Vagina (tissue), 2 donors: ENCODE data around the gene NUDT6. TPM values are rescaled to one million over a fixed set of nuclear protein-coding genes. Genes with fewer than 3 reads are reported as not detected.
A peak's percentile ranks its signal among the peaks of the same experiment; 100 is the strongest.

Experiments used
- DNase-seq, 2 donors: peaks; one replicate each; pipeline ENCODE4 v3.0.0-alpha.2; 2017; ENCODE audit errors: extremely low spot score in 2 of 2
- H3K27ac ChIP-seq: fragments of 200-600 bp; sonication (generic); one replicate; pipeline ENCODE4 v1.5.1; 2019
- H3K27me3 ChIP-seq: fragments of 200-600 bp; sonication (generic); one replicate; pipeline ENCODE4 v1.5.1; 2019
- H3K36me3 ChIP-seq, 2 donors: fragments of 200-600 bp; sonication (generic); one replicate each; pipeline ENCODE4 v1.5.1; 2017 to 2019
- H3K4me1 ChIP-seq: fragments of 200-600 bp; sonication (generic); one replicate; pipeline ENCODE4 v1.5.1; 2019
- H3K4me3 ChIP-seq, 2 donors: fragments of 200-600 bp; sonication (generic); 1 replicate in 1 of 2; 2 replicates in 1 of 2; pipeline ENCODE4 v1.5.1; 2016 to 2019
- H3K9me3 ChIP-seq: fragments of 200-600 bp; sonication (generic); one replicate; pipeline ENCODE4 v1.5.1; 2019
- POLR2A ChIP-seq, 2 donors: fragments of 450-650 bp; IDR thresholded peaks; one replicate each; pipeline ENCODE4 v1.6.1; 2017; ENCODE audit warnings: antibody characterized with exemption in 2 of 2, mild to moderate bottlenecking in 2 of 2, moderate library complexity in 2 of 2
- POLR2AphosphoS5 ChIP-seq, 2 donors: sonication (generic); formaldehyde crosslinking; IDR thresholded peaks; one replicate each; pipeline ENCODE4 v1.9.0; 2017; ENCODE audit warnings: antibody characterized with exemption in 2 of 2, mild to moderate bottlenecking in 2 of 2, low read depth in 1 of 2; ENCODE audit not compliant: insufficient read depth in 1 of 2
- intact Hi-C: fragments of 100-400 bp; cut with DNase I; formaldehyde crosslinking; loops from one replicate; pipeline ENCODE4 v1.15.1; 2023
- total RNA-seq: library from RNA; depleted of rRNA; stranded (reverse); fragments of >200 nt; gene quantifications from one replicate; pipeline ENCODE4 v1.2.3, GENCODE V29; 2016
- TF ChIP-seq, protein P1 (sequence below), 3 experiments: fragments of 450-650 bp in 2 of 3; fragments of 200-600 bp in 1 of 3; sonication (generic) in 1 of 3; IDR thresholded peaks; one replicate each; pipeline ENCODE4 v1.5.1; 2017 to 2019; ENCODE audit warnings: antibody characterized with exemption in 3 of 3, mild to moderate bottlenecking in 2 of 3, moderate library complexity in 2 of 3

NUDT6 gene, protein sequence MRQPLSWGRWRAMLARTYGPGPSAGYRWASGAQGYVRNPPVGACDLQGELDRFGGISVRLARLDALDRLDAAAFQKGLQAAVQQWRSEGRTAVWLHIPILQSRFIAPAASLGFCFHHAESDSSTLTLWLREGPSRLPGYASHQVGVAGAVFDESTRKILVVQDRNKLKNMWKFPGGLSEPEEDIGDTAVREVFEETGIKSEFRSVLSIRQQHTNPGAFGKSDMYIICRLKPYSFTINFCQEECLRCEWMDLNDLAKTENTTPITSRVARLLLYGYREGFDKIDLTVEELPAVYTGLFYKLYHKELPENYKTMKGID
- total RNA-seq, result 3.2 TPM

DNA sequence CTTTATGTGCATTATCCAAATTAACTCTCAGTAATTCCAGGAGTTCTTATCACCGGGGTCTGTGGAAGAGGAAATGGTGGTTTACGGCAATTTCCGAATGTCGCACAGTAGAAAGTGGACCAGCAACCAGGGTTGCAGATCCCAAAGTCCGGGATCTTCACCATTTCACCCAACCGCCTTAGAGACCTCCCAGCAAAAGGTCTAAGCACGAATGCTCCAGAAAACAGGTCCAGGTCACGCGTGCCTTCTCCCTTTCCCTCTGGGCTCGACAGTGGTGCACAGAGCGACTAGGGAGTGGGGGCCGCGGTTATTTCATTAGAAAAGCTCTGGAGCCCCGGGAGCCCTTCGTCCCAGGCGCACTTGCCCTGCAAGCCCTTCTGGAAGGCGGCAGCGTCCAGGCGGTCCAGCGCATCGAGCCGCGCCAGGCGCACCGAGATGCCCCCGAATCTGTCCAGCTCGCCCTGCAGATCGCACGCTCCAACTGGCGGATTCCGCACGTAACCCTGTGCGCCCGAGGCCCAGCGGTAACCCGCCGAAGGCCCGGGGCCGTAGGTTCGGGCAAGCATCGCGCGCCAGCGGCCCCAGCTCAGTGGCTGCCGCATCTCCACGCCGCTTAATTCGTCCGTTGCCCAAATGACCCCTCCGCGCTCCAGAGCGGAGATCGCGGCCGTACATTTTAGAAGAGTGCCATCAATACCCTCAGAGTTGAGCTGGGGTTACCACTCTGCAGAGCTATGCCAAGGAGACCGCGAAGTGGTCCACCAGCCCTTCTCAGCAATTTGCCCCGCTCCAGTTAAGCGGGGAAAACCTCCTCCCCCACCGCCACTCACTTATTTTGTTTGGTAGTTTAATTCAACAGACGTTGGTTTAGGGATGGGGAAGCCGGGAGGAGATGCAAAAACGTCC is at the start of gene NUDT6:
TSS of gene NUDT6 (minus strand) at position 627 of the 906 bp plus-strand sequence. CDS start at position 602, 25 bp downstream.
- no peaks in the 10 kb centered on the region for H3K36me3 ChIP-seq
- H3K27ac ChIP-seq, result peak within 1 kb of the TSS; percentile 82
- no peaks in the 10 kb centered on the region for H3K9me3 ChIP-seq
- H3K27me3 ChIP-seq, result no peaks in the 10 kb centered on the region
- peaks cover 24% of the 10 kb centered on the region for H3K4me1 ChIP-seq
- no peak for DNase-seq
- intact Hi-C loops, result loop anchor here (5.0 to 10.0 kb wide), 2 partner anchors 95 to 187 kb away; partner anchors contain the start of genes BBS12 and FGF2
- peak within 1 kb of the TSS; percentile 74 to 83 for H3K4me3 ChIP-seq
- TF ChIP-seq POLR2A (IDR thresholded peaks at IDR 0.05), result no peak
- peak in 1 of 2 donors; percentile 64 for TF ChIP-seq POLR2AphosphoS5 (IDR thresholded peaks at IDR 0.05; ENCODE audit: insufficient read depth in 1 of 2, low read depth in 1 of 2)

DNA sequence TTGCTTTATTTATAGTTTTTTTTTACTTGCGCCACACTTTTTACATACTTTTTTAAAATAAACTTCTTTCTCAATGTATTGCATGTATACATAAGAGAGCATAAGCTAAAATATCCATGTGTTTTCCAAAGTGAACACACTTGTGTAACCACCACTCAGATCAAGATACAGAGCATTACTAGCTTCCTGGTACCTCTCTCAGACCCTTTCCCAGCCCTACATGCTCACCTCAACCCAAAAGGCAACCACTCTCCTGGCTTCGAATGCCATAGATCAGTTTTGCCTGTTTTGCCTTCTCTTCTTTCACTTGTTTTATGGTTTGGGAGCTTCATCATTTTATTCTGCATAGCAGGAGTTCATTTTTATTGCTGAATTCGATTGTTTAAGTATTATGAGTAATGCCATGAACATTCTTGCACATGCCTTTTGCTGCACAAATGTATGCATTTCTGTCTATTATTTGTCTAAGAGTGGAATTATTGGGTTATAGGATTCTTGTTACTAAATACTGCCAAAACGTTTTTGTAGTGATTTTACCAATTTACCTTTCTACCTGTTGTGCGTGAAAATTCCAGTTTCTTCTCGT is 45.9 kb upstream of the NUDT6 start:
- no peak for DNase-seq
- intact Hi-C loops, result no loop called here

DNA sequence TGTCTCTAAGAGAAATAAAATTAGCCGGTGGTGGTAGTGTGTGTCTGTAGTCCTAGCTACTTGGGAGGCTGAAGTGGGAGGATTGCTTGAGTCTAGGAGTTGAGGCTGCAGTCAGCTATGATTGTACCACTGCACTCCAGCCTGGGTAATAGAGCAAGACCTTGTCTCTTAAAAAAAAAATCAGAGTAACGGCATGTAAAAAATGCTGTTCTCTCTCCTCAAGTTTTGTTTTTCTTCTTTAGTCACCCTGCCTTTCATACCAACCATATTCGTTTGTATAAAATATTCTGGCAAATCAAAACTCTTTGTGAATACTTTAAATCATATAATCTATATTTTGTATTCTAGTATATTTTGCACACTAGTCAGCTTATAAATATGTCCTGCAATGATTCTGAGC is 44.8 kb upstream of the NUDT6 start:
- no peak for DNase-seq
- Histone ChIP-seq H3K9me3 (no peaks in the 10 kb centered on the region), H3K36me3 (no peaks in the 10 kb centered on the region), H3K27me3 (no peaks in the 10 kb centered on the region), H3K4me1 (no peaks in the 10 kb centered on the region), H3K4me3 (no peak overlapping the region), H3K27ac (no peak overlapping the region)
- TF ChIP-seq, protein P1, sequence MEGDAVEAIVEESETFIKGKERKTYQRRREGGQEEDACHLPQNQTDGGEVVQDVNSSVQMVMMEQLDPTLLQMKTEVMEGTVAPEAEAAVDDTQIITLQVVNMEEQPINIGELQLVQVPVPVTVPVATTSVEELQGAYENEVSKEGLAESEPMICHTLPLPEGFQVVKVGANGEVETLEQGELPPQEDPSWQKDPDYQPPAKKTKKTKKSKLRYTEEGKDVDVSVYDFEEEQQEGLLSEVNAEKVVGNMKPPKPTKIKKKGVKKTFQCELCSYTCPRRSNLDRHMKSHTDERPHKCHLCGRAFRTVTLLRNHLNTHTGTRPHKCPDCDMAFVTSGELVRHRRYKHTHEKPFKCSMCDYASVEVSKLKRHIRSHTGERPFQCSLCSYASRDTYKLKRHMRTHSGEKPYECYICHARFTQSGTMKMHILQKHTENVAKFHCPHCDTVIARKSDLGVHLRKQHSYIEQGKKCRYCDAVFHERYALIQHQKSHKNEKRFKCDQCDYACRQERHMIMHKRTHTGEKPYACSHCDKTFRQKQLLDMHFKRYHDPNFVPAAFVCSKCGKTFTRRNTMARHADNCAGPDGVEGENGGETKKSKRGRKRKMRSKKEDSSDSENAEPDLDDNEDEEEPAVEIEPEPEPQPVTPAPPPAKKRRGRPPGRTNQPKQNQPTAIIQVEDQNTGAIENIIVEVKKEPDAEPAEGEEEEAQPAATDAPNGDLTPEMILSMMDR (IDR thresholded peaks at IDR 0.05), result no peak
- no peak for TF ChIP-seq POLR2A (IDR thresholded peaks at IDR 0.05)
- no peak for TF ChIP-seq POLR2AphosphoS5 (IDR thresholded peaks at IDR 0.05; ENCODE audit: insufficient read depth in 1 of 2, low read depth in 1 of 2)
- intact Hi-C loops, result no loop called here

More for the DNA sequence above, 45.9 kb upstream of the NUDT6 start:
- TF ChIP-seq, protein P1 (IDR thresholded peaks at IDR 0.05), result no peak
- TF ChIP-seq POLR2A (IDR thresholded peaks at IDR 0.05), result no peak
- Histone ChIP-seq H3K4me1 (no peaks in the 10 kb centered on the region), H3K36me3 (no peaks in the 10 kb centered on the region), H3K27me3 (no peaks in the 10 kb centered on the region), H3K9me3 (no peaks in the 10 kb centered on the region), H3K27ac (no peak overlapping the region), H3K4me3 (no peak overlapping the region)

DNA sequence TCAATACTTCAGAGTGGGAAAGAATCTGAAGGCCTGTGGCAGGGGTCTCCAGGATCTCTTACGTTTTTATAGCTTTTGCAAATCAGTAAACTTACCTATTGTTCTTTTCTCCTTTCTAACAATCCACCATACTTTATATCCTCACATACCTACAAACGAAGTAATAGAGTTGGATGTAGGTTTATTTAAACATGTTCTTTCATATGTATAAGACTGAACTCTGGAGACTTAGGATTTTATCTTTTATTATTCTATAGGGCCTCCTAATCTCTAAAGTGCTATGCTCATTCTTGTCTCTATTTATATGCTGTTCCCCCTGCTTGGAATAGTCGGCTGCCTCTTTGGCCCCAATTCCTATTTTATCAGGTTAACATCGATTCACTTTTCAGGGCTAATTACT is 43.8 kb upstream of the NUDT6 start:
- intact Hi-C loops, result no loop called here
- Histone ChIP-seq H3K4me3 (no peak overlapping the region), H3K9me3 (no peaks in the 10 kb centered on the region), H3K36me3 (no peaks in the 10 kb centered on the region), H3K27ac (no peak overlapping the region), H3K4me1 (no peaks in the 10 kb centered on the region), H3K27me3 (no peaks in the 10 kb centered on the region)
- TF ChIP-seq POLR2A (IDR thresholded peaks at IDR 0.05) (no peak), POLR2AphosphoS5 (IDR thresholded peaks at IDR 0.05; ENCODE audit: insufficient read depth in 1 of 2, low read depth in 1 of 2) (no peak)
- TF ChIP-seq, protein P1 (IDR thresholded peaks at IDR 0.05), result no peak
- DNase-seq, result no peak

DNA sequence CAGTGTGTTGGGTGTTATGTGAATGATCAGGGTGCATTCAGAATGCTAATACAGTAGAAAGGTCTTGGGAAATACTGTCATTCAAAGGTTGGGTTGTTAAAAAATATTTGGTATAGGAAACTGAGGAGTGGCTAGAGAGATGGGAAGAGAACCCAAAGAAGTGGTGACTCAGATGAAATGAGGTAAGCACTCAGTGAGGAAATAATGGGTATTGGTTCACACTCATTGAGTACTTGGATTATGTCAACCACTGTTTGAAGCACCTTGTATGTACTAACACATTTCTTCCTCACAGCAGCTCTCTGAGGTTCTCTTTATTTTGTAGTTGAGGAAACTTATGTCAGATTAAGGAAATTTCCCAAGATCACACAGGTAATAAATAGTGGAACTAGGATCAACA is 40.8 kb upstream of the NUDT6 start:
- Histone ChIP-seq H3K27me3 (no peaks in the 10 kb centered on the region), H3K36me3 (no peaks in the 10 kb centered on the region), H3K4me3 (no peak overlapping the region), H3K27ac (no peak overlapping the region), H3K9me3 (no peaks in the 10 kb centered on the region), H3K4me1 (peaks cover 6% of the 10 kb centered on the region)
- intact Hi-C loops, result no loop called here
- no peak for TF ChIP-seq POLR2AphosphoS5 (IDR thresholded peaks at IDR 0.05; ENCODE audit: insufficient read depth in 1 of 2, low read depth in 1 of 2)
- TF ChIP-seq, protein P1 (IDR thresholded peaks at IDR 0.05), result no peak
- TF ChIP-seq POLR2A (IDR thresholded peaks at IDR 0.05), result no peak
- DNase-seq, result no peak
